Spleen (tissue), 7 donors: ENCODE results near the gene DDRGK1.

ENCODE experiments used
- POLR2AphosphoS5 ChIP-seq, 3 donors: sonication (generic); formaldehyde crosslinking; IDR thresholded peaks; one replicate each; pipeline ENCODE4 v1.5.1; 2017; ENCODE audit warnings: antibody characterized with exemption in 3 of 3
- TF ChIP-seq, protein P1 (sequence below), 11 experiments: fragments of 200-600 bp in 7 of 11; fragments of 450-650 bp in 4 of 11; sonication (generic) in 4 of 11; IDR thresholded peaks in 8 of 11; conservative IDR thresholded peaks in 3 of 11; 1 replicate in 7 of 11; 2 replicates in 4 of 11; pipeline versions ENCODE4 v1.4.0 to v1.8.0; 2016 to 2021; ENCODE audit warnings: antibody characterized with exemption in 11 of 11, inconsistent platforms in 4 of 11, mild to moderate bottlenecking in 1 of 11
- donor health status: DM: no; HTN: no; CAD: no; lungs with moderate emphysema.
- donor health status: DM: no; HTN: no; CAD: no.
- donor health status: DM: no; HTN: no; CAD: no.

- TF ChIP-seq, protein P1, sequence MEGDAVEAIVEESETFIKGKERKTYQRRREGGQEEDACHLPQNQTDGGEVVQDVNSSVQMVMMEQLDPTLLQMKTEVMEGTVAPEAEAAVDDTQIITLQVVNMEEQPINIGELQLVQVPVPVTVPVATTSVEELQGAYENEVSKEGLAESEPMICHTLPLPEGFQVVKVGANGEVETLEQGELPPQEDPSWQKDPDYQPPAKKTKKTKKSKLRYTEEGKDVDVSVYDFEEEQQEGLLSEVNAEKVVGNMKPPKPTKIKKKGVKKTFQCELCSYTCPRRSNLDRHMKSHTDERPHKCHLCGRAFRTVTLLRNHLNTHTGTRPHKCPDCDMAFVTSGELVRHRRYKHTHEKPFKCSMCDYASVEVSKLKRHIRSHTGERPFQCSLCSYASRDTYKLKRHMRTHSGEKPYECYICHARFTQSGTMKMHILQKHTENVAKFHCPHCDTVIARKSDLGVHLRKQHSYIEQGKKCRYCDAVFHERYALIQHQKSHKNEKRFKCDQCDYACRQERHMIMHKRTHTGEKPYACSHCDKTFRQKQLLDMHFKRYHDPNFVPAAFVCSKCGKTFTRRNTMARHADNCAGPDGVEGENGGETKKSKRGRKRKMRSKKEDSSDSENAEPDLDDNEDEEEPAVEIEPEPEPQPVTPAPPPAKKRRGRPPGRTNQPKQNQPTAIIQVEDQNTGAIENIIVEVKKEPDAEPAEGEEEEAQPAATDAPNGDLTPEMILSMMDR (IDR thresholded peaks at IDR 0.05 in 8 of 11, conservative IDR thresholded peaks at IDR 0.05 in 3 of 11), result no peak
- no peak for TF ChIP-seq POLR2AphosphoS5 (IDR thresholded peaks at IDR 0.05)
These were observed 36.4 kb upstream of the DDRGK1 start for GRCh38 chr20:3240776-3241363.
